Umbilical cord (tissue), 2 donors: Measurements from ENCODE around the gene ZNF324. TPM values are rescaled to one million over a fixed set of nuclear protein-coding genes. Genes with fewer than 3 reads are reported as not detected.

Experiments used
- DNase-seq: peaks from one replicate; pipeline ENCODE4 v3.0.0-alpha.2; 2015; ENCODE audit warnings: low spot score
- total RNA-seq: library from RNA; depleted of rRNA; stranded (reverse); fragments of >200 nt; gene quantifications from one replicate; pipeline ENCODE4 v1.2.3, GENCODE V29; 2014; ENCODE audit warnings: low replicate concordance; ENCODE audit not compliant: insufficient read depth

The ZNF324 gene
- total RNA-seq, 1 donor from 2014 or later, result 16.1 TPM

DNA sequence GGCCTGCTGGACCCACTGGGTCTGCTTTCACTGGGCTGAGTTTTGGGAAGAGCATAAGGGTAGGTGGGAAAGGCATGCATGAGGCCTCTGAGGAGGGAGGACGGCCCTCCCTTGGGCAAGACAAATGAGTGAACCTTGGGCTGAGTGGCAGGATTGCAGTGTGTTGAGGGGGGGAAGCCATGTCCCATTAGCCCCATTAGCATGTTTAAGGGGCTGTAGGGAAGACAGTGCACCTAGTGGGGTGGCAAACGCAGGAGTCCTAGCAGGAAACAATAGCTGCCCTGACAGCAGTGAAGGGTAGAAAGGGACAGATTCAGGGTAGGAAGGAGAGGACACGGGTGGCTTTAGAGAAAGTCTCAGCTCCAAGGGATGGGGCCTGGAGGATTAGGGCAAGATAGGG, 55.8 kb downstream of the ZNF324 start:
- DNase-seq, result no peak

Other genes starting within 250 kb of the ZNF324 start
- gene ZNF544, start 238.2 kb upstream of the ZNF324 start, total RNA-seq, result 29.6 TPM
- gene ZNF8, start 188.1 kb upstream of the ZNF324 start, total RNA-seq, result 5.3 TPM
- gene ERVK3-1, start 161.7 kb upstream of the ZNF324 start, total RNA-seq, result 43.3 TPM
- 2.9 TPM for gene ZSCAN22, start 140.1 kb upstream of the ZNF324 start, total RNA-seq
- gene A1BG, start 113.6 kb upstream of the ZNF324 start, total RNA-seq, result 4.1 TPM
- gene ZNF497, start 104.3 kb upstream of the ZNF324 start, total RNA-seq, result 1.7 TPM
- gene ZNF837, start 86.0 kb upstream of the ZNF324 start, total RNA-seq, result 3.4 TPM
- 1,414 TPM for gene RPS5, start 79.8 kb upstream of the ZNF324 start, total RNA-seq
- 0.72 TPM for gene RNF225, start 71.4 kb upstream of the ZNF324 start, total RNA-seq
- 6.0 TPM for gene ZNF584, start 58.4 kb upstream of the ZNF324 start, total RNA-seq
- gene ZNF132, start 26.9 kb upstream of the ZNF324 start, total RNA-seq, result 24.8 TPM
- gene ZNF324B, start 15.5 kb upstream of the ZNF324 start, total RNA-seq, result 16.4 TPM
- gene ZNF446, start 9.3 kb downstream of the ZNF324 start, total RNA-seq, result 7.0 TPM
- 7.2 TPM for gene SLC27A5, start 44.9 kb downstream of the ZNF324 start, total RNA-seq
- 1.2 TPM for gene ZBTB45, start 52.7 kb downstream of the ZNF324 start, total RNA-seq
- gene TRIM28, start 77.0 kb downstream of the ZNF324 start, total RNA-seq, result 150 TPM
- 92.5 TPM for gene CHMP2A, start 88.0 kb downstream of the ZNF324 start, total RNA-seq
- gene UBE2M, start 91.5 kb downstream of the ZNF324 start, total RNA-seq, result 32.7 TPM
- gene MZF1, start 106.3 kb downstream of the ZNF324 start, total RNA-seq, result 11.1 TPM